ENCODE measurements around the gene RTP2.

DNA sequence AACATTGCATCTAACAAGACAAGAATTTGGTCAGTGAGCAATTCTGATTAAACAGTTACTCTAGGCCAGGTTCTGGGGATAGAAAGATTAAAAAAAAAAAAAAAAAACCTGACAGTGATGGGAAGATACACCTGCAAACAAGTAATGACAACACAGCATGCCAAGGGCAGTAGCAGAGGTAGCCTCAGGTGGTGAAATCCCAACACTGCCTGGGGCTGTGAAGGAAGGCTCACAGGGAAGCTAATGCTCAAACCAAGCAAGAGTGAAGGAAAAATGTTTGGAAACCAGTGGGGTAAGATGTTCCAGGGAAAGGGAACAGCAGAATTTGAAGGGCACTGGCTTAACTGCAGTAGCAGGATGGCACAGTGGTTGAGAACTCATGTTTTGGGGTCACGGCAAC lies 8.9 kb downstream of the RTP2 start:
- TF ChIP-seq POLR2AphosphoS5 (IDR thresholded peaks at IDR 0.05) = no peak
- TF ChIP-seq, protein P1, sequence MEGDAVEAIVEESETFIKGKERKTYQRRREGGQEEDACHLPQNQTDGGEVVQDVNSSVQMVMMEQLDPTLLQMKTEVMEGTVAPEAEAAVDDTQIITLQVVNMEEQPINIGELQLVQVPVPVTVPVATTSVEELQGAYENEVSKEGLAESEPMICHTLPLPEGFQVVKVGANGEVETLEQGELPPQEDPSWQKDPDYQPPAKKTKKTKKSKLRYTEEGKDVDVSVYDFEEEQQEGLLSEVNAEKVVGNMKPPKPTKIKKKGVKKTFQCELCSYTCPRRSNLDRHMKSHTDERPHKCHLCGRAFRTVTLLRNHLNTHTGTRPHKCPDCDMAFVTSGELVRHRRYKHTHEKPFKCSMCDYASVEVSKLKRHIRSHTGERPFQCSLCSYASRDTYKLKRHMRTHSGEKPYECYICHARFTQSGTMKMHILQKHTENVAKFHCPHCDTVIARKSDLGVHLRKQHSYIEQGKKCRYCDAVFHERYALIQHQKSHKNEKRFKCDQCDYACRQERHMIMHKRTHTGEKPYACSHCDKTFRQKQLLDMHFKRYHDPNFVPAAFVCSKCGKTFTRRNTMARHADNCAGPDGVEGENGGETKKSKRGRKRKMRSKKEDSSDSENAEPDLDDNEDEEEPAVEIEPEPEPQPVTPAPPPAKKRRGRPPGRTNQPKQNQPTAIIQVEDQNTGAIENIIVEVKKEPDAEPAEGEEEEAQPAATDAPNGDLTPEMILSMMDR (IDR thresholded peaks at IDR 0.05) = no peak
- no peak for TF ChIP-seq POLR2A (IDR thresholded peaks at IDR 0.05)
